G401 (cell line): ENCODE measurements around the gene DBF4B. TPM values are rescaled to one million over a fixed set of nuclear protein-coding genes. Genes with fewer than 3 reads are reported as not detected.

Source experiments
- DNase-seq: peaks from one replicate; pipeline ENCODE4 v3.0.0-alpha.2; 2015; ENCODE audit warnings: low spot score
- in situ Hi-C: cut with HindIII; loops from 2 replicates; pipeline ENCODE4 v1.10.0; 2016; ENCODE audit warnings: low sequenced_read_pairs, mixed read lengths
- total RNA-seq: library from RNA; depleted of rRNA; stranded (reverse); fragments of >200 nt; shearing (Covaris generic); gene quantifications from 2 replicates; pipeline ENCODE4 v1.2.3, GENCODE V29; 2014; rRNA removed

The DBF4B gene
- total RNA-seq, 1 experiment from 2014 or later: 16.3 TPM

DNA sequence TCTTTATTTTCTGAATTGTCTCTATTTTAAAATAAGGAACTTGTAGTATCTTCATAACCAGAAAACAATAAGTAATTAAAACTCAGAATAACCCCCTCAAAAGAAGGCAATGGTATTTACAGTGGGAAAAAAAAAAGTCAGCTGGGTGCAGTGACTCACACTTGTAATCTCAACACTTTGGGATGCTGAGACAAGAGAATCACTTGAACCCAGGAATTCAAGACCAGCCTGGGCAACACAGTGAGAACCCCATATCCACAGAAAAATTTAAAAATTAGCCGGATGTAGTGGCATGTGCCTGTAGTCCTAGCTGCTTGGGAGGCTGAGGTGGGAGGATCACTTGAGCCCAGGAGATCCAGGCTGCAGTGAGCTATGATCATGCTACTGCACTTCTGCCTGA is 83.8 kb downstream of the DBF4B start:
- no peak for DNase-seq
- in situ Hi-C loops: no loop called here

DNA sequence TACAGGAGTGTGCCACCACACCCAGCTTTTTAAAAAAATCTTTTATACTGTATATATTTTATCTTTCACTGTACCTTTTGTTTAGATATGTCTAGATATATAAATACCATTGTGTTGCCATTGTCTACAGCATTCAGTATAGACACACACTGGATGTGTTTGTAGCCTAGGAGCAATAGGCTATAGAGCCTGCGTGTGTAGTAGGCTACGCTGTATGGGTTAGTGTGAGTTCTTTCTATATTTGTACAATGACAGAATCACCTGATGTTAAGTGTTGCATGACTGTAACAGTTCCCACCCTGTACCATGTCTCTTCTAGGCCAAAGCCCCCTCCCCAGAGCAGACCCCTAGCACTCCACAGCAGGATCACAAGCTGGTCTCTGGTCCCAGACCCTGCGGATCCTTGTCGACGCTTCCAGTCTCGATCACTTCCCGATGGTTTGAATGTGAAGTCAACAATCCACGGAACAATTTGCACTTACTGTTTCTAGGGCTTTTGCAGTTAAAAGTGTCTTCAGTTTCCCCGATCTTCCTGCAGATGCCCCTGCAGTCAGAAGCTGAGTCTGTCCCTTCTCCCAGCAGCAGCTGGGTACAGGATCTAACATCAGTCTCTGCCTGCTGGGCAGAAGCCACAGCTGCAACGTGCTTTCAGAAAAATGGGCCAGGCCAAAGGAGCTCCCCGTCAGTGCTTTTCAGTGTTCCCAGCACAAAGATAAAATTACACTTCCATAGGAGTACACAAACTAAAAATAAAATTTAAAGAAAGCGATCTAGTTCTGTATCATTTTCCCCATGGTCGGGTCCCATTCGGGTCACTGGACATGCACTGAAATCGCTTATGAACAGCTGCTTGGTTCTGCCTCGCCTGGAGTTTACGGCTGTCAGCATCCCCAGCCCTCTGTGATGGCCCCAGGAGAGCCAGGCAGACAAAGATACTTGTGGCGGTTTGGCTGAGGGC is 85.7 kb downstream of the DBF4B start:
- in situ Hi-C loops: no loop called here
- DNase-seq: no peak

DNA sequence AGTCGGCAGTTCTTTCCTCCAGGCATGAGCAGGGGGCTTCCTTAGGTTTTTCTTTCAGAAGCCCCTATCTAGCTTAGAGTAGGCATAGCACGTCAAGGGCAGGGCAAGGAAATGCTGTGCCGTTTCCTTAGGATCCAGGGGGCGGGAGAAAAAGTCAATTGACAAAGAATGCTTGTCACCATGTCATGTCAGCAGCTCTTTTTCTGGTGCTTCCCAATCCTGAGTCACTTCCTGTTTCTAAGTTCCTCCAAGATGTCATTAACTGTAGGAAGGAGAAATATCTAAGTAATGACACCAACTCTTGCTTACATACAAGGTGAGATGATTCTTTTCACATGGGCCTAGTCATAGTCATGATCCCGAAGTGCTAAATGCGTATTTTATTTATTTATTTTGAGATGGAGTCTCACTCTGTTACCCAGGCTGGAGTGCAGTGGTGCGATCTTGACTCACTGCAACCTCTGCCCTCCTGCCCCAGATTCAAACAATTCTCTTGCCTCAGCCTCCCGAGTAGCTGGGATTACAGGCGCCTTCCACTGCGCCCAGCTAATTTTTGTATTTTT is 86.5 kb downstream of the DBF4B start:
- DNase-seq: peak; percentile 43
- in situ Hi-C loops: no loop called here

DNA sequence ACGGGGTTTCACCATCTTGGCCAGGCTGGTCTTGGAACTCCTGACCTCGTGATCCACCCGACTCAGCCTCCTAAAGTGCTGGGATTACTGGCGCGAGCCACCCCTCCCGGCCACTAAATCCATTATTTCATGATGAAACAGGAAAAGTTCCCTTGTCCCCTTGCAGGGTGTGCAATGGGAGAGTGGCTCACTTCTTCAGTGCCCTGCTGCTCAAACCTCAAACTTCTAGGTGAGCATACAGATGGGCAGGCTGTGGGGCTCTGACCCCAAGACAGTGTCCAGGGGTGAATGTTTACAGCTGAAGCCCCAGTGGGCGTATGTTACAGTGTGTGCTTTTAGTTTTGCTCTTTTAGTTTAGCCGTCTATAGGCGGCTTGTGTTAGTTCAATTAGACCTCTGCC is 87.0 kb downstream of the DBF4B start:
- DNase-seq: no peak
- in situ Hi-C loops: no loop called here

DNA sequence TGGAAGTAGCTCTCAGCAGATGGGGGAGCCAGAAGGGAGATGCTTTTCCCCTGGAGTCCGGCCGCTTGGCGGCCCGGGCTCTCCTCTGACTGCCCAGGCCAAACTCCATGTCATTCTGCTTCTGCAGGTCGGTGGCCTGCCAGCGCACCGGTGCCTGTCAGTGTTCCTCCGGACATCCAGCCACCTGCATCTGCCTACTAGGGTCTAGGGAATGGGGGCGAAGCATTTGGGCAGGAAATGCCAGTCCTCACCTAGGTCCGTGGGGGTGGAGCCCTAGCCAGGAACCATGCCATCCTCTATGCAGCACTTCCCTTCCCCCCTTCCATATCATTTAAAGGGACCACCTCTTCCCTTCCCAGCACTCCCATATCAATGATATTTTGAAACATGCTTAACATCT is 87.5 kb downstream of the DBF4B start:
- in situ Hi-C loops: no loop called here
- peak; percentile 79 for DNase-seq

DNA sequence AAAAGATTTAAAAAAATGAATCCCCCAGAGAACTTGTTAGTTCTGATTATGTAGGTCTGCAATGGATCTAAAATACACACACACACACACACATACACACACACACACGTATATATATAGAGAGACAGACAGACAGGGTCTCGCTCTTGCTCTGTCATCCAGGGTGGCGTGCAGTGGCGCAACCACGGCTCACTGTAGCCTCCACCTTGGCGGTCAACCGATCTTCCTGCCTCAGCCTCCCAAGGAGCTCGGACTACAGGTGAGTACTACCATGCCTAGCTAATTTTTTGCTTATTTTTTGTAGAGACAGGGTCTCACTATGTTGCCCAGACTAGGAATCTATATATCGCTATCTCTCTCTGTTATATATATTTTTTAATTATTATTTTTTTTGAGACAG is 88.3 kb downstream of the DBF4B start:
- in situ Hi-C loops: no loop called here
- DNase-seq: no peak

DNA sequence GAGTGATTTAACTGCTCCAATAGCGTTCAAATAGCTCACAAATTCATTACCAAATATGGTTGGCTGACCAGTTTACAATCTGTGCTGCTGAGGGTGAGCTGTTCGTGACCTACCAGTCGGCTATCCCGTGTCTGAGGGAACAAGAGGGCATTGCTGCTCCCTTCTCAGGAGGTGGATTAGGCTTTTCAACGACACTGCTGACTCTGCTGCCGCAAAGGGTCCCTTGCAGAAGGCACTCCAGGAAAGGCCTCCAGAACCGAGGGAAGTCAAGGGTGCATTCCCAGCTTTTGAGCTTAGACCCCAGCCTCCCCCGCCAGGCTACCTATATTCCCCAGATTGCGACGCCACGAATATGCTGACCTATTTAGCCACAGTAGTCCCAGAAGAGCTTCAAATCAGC is 89.3 kb downstream of the DBF4B start:
- in situ Hi-C loops: no loop called here
- peak; percentile 70 for DNase-seq

DNA sequence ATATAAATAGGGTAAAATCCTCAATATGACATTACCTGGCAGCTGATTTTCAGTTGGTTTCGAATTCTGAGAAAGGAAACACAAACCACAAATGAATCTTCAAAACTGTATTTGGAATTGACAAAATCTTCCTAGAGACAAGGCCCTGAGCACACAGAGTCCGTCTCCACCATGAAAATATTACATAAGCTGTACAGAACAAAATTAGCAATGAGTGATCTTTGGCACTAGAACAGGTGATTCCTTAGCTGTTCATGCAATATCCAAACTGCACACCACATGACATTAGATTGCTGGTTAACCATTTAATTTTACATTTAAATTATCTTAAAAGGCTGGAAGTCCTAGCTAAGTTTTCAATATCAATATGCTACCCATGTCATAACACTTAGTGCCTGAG is 89.9 kb downstream of the DBF4B start:
- peak; percentile 71 for DNase-seq
- in situ Hi-C loops: no loop called here

Other genes with a start within 250 kb of the DBF4B start
- 16.8 and 19.1 TPM in 2 replicates for gene GPATCH8, start 205.3 kb upstream of the DBF4B start, total RNA-seq
- 121 and 131 TPM in 2 replicates for gene FZD2, start 151.2 kb upstream of the DBF4B start, total RNA-seq
- not detected in 2 replicates for gene MEIOC, start 52.2 kb upstream of the DBF4B start, total RNA-seq
- gene CCDC43, start 18.9 kb upstream of the DBF4B start, total RNA-seq: 76.2 and 79.0 TPM in 2 replicates
- 16.4 and 21.6 TPM in 2 replicates for gene ADAM11, start 50.3 kb downstream of the DBF4B start, total RNA-seq
- 47.4 and 71.0 TPM in 2 replicates for gene GJC1, start 121.6 kb downstream of the DBF4B start, total RNA-seq
- not detected in 2 replicates for gene HIGD1B, start 139.2 kb downstream of the DBF4B start, total RNA-seq
- 164 and 176 TPM in 2 replicates for gene EFTUD2, start 190.8 kb downstream of the DBF4B start, total RNA-seq
- gene GFAP, start 206.8 kb downstream of the DBF4B start, total RNA-seq: not detected in 2 replicates
- gene KIF18B, start 239.1 kb downstream of the DBF4B start, total RNA-seq: 22.6 and 24.4 TPM in 2 replicates